Body of pancreas (tissue), 4 donors: Measurements from ENCODE around the gene MED27.

Source experiments
- CTCF ChIP-seq, 7 experiments: fragments of 450-650 bp in 4 of 7; fragments of 200-600 bp in 3 of 7; sonication (generic) in 3 of 7; IDR thresholded peaks; one replicate each; pipeline ENCODE4 v1.5.1; 2016 to 2019; ENCODE audit warnings: antibody characterized with exemption in 7 of 7
- POLR2A ChIP-seq, 3 donors: fragments of 450-650 bp; IDR thresholded peaks; one replicate each; pipeline ENCODE4 v1.6.1; 2016; ENCODE audit warnings: antibody characterized with exemption in 3 of 3, mild to moderate bottlenecking in 2 of 3

- TF ChIP-seq CTCF (IDR thresholded peaks at IDR 0.05), result no peak
- no peak for TF ChIP-seq POLR2A (IDR thresholded peaks at IDR 0.05)
Observed at GRCh38 chr9:132069046-132069898, 10.4 kb downstream of the MED27 start.
